Pons (tissue), 1 donor: ENCODE data around the gene PNKD.
"Not testable (repeated sequence)": the region's sequence is repeated elsewhere in the genome, so short reads cannot be mapped to it uniquely, and the experiment has no call there.

ENCODE experiments used
- DNase-seq: peaks from one replicate; pipeline ENCODE4 v3.0.0-alpha.2; 2016; ENCODE audit warnings: low spot score

Gene PNKD

GRCh38 chr2:218292048-218293014, 22.0 kb downstream of the PNKD start, which contains the start of gene TMBIM1:
Gene TMBIM1, minus strand, starts transcription at chr2:218292503. Its CDS starts 10,362 bp downstream, at chr2:218282141.
- peak; percentile 64 for DNase-seq

GRCh38 chr2:218293715-218294429, 23.6 kb downstream of the PNKD start:
- DNase-seq = peak; percentile 11

GRCh38 chr2:218294430-218295022, 24.2 kb downstream of the PNKD start:
- DNase-seq = no peak

- DNase-seq = no peak
These were observed 24.7 kb downstream of the PNKD start for GRCh38 chr2:218295029-218295428.

- no peak for DNase-seq
These were observed 25.9 kb downstream of the PNKD start for GRCh38 chr2:218296200-218296599.

- peak; percentile 95 for DNase-seq
These were observed 26.5 kb downstream of the PNKD start for GRCh38 chr2:218296847-218297246.

GRCh38 chr2:218298314-218298875, 28.1 kb downstream of the PNKD start:
- peak; percentile 91 for DNase-seq

GRCh38 chr2:218300141-218300540, 29.8 kb downstream of the PNKD start:
- no peak for DNase-seq

- DNase-seq = peak; percentile 89
These were observed 31.0 kb downstream of the PNKD start for GRCh38 chr2:218301176-218301819.

GRCh38 chr2:218305383-218305782, 35.1 kb downstream of the PNKD start:
- DNase-seq = no peak

- DNase-seq = no peak
These were observed 36.0 kb downstream of the PNKD start for GRCh38 chr2:218306184-218306920.

GRCh38 chr2:218307415-218308090, 37.2 kb downstream of the PNKD start:
- DNase-seq = no peak

GRCh38 chr2:218310853-218311540, 40.7 kb downstream of the PNKD start:
- no peak for DNase-seq

GRCh38 chr2:218311541-218312266, 41.4 kb downstream of the PNKD start:
- DNase-seq = not testable (repeated sequence)

- no peak for DNase-seq
These were observed 42.0 kb downstream of the PNKD start for GRCh38 chr2:218312267-218312756.

GRCh38 chr2:218313356-218313755, 43.0 kb downstream of the PNKD start:
- no peak for DNase-seq

- not testable (repeated sequence) for DNase-seq
These were observed 44.4 kb downstream of the PNKD start for GRCh38 chr2:218314764-218315163.

- DNase-seq = no peak
These were observed 45.1 kb downstream of the PNKD start for GRCh38 chr2:218315397-218315796.

- DNase-seq = no peak
These were observed 46.9 kb downstream of the PNKD start for GRCh38 chr2:218317303-218317630.
